Activated T-cell treated with anti-CD3 and anti-CD28 coated beads for 24 hours (primary cell): ENCODE results near the gene IGLL1.
"Not testable (repeated sequence)": the region's sequence is repeated elsewhere in the genome, so short reads cannot be mapped to it uniquely, and the experiment has no call there.

ENCODE experiments used
- DNase-seq: peaks from one replicate; pipeline ENCODE4 v3.0.0-alpha.2; 2020; ENCODE audit warnings: low read depth

The IGLL1 gene

DNA sequence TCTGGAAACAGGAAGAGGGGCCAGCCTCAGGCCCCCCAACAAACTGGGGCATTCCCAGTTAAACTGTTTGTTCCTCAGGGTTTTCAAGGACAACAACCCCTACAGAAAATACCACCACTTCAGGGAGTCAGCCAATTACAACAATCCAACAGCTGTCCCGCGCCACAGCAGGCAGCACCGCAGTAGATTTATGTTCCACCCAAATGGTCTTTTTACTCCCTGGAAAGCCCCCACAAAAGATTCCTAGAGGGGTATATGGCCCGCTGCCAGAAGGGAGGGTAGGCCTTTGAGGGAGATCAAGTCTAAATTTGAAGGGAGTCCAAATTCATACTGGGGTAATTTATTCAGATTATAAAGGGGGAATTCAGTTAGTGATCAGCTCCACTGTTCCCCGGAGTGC is 39.3 kb downstream of the IGLL1 start:
- not testable (repeated sequence) for DNase-seq

DNA sequence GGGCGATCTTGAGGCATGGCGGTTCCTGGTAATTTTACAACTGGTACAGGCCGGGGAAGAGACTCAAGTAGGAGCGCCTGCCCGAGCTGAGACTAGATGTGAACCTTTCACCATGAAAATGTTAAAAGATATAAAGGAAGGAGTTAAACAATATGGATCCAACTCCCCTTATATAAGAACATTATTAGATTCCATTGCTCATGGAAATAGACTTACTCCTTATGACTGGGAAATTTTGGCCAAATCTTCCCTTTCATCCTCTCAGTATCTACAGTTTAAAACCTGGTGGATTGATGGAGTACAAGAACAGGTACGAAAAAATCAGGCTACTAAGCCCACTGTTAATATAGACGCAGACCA is 40.3 kb downstream of the IGLL1 start:
- DNase-seq, result not testable (repeated sequence)

DNA sequence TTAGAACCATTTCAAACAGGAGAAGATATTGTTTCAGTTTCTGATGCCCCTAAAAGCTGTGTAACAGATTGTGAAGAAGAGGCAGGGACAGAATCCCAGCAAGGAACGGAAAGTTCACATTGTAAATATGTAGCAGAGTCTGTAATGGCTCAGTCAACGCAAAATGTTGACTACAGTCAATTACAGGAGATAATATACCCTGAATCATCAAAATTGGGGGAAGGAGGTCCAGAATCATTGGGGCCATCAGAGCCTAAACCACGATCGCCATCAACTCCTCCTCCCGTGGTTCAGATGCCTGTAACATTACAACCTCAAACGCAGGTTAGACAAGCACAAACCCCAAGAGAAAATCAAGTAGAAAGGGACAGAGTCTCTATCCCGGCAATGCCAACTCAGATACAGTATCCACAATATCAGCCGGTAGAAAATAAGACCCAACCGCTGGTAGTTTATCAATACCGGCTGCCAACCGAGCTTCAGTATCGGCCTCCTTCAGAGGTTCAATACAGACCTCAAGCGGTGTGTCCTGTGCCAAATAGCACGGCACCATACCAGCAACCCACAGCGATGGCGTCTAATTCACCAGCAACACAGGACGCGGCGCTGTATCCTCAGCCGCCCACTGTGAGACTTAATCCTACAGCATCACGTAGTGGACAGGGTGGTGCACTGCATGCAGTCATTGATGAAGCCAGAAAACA is 40.8 kb downstream of the IGLL1 start:
- DNase-seq, result peak; percentile 72

DNA sequence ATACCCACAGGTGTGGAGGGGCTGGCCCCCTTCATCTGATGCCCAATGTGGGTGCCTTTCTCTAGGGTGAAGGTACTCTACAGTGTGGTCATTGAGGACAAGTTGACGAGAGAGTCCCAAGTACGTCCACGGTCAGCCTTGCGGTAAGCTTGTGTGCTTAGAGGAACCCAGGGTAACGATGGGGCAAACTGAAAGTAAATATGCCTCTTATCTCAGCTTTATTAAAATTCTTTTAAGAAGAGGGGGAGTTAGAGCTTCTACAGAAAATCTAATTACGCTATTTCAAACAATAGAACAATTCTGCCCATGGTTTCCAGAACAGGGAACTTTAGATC is 41.4 kb downstream of the IGLL1 start:
- DNase-seq, result not testable (repeated sequence)

DNA sequence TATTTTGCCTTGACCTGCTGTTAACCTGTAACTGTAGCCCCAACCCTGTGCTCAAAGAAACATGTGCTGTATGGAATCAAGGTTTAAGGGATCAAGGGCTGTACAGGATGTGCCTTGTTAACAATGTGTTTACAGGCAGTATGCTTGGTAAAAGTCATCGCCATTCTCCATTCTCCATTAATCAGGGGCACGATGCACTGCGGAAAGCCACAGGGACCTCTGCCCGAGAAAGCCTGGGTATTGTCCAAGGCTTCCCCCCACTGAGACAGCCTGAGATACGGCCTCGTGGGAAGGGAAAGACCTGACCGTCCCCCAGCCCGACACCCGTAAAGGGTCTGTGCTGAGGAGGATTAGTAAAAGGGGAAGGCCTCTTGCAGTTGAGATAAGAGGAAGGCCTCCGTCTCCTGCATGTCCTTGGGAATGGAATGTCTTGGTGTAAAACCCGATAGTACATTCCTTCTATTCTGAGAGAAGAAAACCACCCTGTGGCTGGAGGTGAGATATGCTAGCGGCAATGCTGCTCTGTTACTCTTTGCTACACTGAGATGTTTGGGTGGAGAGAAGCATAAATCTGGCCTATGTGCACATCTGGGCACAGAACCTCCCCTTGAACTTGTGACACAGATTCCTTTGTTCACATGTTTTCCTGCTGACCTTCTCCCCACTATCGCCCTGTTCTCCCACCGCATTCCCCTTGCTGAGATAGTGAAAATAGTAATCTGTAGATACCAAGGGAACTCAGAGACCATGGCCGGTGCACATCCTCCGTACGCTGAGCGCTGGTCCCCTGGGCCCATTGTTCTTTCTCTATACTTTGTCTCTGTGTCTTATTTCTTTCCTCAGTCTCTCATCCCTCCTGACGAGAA is 42.0 kb downstream of the IGLL1 start:
- not testable (repeated sequence) for DNase-seq

DNA sequence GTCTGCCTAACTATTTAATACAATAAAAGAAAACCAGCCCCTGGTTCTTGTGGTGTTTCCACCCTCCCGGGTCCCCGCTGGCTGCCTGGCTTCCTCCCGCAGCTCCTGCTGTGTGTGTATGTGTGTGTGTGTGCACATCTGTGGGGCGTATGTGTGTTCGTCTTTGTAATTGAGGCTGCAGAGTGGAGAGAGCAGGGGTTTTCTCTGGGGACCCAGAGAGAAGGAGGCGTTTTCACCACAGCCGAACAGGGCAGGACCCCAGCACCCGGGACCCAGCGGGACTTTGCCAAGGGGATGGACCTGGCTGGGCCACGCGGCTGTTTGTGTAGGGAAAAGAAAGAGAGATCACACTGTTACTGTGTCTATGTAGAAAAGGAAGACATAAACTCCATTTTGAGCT is 42.7 kb downstream of the IGLL1 start:
- DNase-seq, result no peak

DNA sequence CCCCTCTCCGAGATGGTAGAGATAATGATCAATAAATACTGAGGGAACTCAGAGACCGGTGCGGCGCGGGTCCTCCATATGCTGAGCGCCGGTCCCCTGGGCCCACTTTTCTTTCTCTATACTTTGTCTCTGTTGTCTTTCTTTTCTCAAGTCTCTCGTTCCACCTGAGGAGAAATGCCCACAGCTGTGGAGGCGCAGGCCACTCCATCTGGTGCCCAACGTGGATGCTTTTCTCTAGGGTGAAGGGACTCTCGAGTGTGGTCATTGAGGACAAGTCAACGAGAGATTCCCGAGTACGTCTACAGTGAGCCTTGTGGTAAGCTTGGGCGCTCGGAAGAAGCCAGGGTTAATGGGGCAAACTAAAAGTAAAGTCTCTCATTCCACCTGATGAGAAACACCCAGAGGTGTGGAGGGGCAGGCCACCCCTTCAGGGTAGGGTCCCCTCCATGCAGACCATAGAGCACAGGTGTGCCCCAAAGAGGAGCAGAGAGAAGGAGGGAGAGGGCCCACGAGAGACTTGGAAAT is 43.2 kb downstream of the IGLL1 start:
- no peak for DNase-seq

DNA sequence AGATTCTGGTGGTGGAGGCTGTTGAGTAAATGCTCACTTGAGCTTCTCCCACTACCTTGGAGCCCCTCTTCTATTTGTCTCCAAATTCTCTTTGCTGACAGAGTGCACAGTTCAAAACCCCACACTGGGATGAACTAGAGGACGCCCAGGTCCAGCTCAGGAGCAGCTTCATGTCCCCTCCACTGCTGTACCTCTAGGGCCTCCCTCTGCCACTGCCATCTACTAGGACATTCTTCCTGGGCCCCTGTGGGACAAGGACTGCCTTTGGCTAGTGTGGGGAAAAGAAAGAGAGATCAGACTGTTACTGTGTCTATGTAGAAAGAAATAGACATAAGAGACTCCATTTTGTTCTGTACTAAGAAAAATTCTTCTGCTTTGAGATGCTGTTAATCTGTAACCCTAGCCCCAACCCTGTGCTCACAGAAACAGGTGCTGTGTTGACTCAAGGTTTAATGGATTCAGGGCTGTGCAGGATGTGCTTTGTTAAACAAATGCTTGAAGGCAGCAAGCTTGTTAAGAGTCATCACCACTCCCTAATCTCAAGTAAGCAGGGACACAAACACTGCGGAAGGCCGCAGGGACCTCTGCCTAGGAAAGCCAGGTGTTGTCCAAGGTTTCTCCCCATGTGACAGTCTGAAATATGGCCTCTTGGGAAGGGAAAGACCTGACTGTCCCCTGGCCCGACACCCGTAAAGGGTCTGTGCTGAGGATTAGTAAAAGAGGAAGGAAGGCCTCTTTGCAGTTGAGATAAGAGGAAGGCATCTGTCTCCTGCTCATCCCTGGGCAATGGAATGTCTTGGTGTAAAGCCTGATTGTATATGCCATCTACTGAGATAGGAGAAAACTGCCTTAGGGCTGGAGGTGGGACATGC is 44.1 kb downstream of the IGLL1 start:
- DNase-seq, result not testable (repeated sequence)

DNA sequence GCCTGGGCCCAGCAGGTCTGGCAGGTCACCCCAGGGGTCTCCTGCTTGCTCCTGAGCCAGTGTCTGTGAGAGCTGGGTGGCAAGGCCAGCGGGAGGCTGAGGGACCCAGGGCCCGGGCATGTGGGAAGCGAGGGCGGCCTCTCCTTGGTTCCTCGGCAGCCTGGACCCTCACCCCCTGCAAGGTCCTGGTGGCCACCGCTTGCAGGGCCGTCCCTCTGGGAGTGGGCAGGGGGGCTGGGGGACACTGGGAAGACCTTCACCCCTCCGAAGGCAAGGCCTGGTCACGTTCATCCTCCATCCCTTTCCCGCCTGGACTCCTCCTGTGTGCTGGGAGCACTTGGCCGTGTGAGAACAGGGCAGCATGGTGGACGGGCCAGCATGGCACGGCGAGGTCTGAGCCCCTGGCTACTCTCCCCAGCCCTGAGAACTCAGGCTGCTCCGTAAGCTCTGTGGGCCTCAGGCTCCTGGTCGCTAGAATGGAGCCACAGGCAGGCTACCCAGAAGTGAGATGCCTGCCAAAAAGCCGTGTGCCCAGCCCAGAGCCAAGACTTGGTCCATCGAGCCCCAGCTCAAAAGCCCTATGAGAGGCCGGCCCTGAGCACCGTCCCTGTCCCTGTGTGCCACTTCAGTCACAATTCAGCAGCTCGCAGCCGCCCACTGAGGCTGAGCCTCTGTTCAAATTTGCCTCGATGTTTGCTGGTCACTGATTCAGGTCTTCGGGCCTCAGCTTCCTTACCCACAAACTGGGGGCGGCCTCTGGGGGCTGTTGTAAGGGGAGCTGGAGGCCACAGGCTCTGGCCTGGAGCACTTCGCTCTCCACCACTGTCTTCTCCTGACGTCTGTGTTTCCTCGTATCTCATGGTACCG is 45.0 kb downstream of the IGLL1 start:
- no peak for DNase-seq

DNA sequence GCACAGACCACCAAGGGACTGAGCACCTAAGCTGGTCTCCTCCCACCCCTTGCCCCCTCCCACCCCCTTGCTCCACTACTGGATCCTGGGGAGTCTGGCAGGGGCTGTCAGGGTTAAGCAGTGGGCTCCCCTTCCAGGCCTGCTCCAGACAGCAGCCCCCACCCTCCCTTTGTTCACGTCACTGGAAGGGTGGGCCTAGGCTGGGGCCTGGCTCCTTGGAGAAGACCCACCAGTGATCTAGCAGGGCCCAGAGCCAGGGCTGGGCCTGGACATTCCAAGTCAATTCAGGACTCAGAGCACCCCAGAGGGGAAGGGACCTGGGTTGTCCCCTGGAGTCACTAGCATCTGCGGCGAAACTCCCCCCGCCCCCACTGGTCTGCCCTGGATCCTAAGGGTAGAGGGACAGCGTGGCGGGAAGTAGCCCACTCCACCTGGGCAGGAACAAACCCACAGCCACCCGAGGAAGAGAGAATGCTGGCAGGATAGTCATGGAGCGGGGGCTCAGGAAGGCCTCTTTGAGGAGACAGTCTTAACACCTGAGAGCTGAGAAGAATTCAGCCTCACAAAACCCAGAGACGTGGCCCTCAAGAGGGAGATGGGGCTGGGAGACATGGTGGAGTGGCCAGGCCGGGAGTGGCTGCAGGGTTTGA is 45.8 kb downstream of the IGLL1 start:
- DNase-seq, result no peak

DNA sequence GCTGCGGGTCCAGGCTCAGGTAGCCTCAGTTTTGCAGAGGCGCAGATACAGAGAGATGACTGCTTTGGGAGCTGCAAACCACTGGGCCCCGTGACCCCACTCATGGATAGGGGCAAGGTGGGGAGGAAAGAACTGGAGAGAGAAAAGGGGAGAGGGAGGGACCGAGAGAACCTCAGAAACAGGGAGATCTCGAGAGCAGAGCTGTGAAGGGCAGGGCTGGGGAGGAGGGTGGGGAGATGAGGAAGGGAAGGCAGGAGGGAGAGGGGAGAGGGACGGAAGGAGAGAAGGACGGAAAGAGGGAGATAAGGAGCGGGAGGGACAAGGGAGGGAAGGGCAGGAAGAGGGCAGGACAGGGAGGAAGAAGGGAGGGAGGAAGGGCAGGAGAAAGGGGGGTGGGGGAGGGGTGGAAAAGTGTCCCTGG is 46.3 kb downstream of the IGLL1 start:
- DNase-seq, result no peak

DNA sequence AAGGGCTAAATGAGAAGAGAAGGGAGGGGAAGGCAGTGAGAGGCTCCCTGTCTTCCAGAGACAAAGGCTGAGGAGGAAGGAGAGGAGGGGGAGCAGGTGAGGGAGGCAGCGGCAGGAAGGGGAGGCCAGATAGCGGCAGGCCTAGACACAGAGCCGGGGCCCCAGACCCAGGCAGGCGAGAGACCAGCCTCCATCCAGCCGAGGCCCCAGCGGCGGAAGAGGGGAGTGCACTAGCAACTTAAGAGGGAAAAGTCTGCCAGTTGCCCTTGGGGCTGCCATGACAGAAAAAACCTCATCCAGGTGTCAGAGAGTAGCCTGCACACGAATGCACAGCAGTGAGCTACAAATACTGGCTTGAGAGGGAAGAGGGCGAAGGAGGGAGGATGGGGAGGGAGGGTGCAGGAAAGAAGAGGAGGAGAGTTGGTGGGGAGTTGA is 46.7 kb downstream of the IGLL1 start:
- peak; percentile 16 for DNase-seq

DNA sequence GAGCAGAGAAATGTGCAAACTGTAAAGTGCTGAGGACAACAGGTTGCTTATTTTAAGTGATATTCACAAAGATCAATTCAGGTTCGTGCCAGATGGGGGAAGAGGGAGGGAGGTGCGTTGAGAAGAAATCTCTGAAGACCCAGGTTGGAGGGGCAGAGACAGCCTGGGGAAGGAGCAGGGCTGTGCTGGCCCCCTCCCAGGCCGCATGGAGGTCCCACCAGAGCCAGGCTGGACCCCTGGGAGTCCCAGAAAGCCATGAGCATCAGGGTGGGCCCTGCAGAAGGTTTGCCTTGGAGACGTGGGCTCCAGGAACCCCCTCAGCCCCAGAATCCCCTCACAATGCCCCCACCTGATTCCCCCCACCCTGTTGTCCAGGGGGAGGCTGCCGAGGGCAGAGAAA is 47.4 kb downstream of the IGLL1 start:
- no peak for DNase-seq

DNA sequence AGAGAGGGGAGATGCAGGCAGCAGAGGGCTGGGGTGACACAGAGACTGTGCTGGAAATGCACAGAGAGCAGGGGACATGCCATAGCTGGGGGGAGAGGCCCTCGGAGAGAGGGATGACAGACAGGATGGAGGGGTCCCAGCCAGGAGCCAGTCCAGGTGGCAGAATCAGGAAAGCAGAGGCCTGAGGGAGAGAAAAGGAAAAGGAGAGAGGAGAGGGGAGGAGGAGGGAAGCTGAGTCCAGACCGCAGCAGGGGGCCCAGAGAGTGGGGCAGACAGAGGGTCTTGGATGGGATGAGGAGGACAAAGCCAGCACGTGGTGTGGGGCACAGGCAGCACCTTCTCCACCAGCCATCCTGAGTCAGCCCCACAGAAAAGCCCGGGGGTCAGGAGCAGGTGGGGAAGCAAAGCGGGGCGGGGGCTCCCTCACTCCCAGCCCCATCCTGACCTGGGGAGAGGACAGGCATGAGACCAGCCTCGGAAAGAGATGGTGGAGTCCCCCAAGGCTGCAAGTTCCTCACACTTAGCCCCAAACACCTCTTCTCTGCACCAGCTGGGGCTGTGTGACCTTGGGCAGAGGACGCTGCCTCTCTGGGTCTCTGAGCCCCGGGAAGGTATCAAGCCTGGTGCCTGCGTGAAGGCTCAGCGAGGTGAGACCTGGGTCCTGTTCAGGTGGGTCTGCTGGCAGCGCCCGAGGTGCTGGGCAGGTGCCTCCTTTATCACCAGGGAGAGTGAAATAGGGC is 48.0 kb downstream of the IGLL1 start:
- no peak for DNase-seq

DNA sequence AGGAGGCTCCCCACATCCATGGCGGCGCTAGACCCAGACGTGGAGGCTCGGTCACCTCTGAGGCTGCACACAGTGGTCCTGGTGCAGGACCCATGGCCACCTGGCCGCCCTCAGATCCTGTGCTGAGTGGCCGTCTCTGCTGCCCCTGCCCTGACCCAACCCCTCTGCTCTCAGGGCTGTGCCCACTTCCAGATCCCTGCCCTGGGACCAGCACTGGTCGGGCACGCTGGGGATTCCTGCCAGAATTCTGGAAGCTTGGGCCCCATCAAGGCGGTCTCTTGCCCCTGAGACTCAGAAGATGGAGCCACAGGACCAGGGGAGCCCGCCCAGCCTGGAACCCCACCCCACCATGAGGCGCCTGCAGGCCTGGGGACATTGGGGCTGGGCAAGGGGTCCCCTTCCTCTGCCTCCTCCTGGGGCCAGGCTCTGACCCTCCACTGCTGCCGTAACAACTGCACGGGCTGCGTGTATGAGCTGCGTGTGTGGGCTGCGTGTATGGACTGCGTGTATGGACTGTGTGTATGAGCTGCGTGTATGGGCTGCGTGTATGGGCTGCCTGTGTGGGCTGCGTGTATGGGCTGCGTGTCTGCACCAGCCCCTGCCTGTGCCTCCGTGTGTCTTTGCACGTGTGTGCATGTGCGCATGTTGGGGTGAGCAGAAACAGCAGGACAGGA is 48.7 kb downstream of the IGLL1 start:
- no peak for DNase-seq

DNA sequence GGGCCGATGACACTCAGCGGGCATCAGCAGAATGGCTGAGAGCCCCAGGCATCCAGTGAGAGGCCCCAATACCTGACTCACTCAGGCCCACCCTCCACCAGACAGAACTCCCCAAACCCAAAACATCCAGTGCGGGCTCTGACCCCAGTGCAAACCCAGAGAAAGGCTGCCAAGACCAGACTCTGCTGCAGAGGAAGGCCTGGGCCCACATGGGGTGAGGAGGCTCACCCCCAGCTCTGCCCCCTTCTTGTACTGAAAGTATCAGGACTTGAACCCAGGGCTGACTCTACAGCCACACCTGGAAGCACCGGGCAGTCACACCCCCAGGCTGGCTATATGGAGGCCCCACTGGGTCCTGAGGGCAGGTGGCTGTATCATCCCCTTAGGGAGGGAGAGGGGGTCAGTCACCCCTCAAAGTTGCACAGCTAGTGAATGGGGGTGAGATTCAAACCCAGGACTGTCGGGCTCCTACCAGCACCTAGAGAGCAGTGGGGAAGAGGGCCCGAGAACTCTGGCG is 49.3 kb downstream of the IGLL1 start:
- no peak for DNase-seq

DNA sequence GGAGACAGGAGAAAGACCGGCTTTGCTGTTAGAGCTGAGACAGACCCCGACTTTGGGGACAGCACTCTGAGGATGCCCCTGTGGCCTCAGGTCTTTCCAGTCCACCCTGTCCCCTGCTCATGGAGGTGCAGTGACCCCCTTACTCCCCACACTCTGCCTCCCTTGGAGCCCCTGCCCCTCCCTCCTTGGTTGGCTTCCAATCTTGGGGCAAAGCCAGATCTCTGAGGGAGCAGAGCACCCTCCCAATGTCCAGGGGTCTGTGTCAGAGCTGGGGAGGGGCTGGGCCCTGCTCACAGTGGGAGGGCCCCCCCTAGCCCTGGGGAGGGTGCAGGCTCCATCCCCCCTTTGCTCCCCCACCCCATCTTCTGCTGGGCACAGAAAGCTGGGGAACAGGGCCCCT is 50.0 kb downstream of the IGLL1 start:
- no peak for DNase-seq

DNA sequence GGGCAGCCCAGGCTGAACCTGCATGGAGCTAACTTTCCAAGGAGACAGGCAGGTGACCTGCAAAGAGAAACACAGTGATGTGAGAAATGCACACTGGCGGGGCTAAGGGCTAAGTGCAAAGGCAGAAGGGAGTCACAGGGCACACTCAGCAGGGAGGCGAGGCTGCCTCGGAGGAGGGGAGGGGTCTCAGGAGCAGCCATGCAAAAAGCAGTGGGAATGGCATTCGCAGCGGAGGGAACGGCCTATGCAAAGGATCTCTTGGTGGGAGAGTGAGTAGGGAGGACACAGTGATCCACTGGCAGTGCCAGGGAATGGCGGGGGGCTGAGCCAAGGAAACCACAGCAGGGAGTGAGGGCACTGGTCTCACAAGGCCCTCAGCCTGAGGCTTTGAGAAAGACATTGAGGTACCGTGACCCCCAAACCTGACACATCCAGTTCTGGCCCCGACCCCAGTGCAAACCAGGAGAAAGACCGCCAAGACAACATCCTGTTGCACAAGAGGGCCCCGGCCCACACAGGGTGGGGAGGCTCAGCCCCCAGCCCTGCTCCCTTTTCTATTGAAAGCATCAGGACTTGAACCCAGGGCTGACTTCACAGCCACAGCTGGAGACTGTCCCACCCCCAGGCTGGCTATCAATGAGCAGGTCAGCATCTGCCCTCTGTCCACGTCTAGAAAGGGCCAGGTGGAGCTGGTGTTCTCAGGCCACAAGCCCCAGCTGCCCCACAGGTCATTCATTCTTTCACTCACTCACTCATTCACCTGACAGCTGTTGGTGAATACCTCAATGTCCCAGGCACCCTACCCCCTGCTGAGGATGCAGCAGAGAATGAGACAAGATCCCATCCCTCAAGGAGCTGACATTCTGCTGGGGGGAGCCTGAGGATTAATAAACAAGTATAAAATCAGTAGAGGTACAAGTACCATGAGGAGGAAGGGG is 50.7 kb downstream of the IGLL1 start:
- DNase-seq, result no peak
